ENCODE measurements around the gene NRN1. TPM values are rescaled to one million over a fixed set of nuclear protein-coding genes. Genes with fewer than 3 reads are reported as not detected.
"Not testable (repeated sequence)": the region's sequence is repeated elsewhere in the genome, so short reads cannot be mapped to it uniquely, and the experiment has no call there.

Gene NRN1
- total RNA-seq, 2 experiments from 2014 or later, result 0.20 to 0.45 TPM

DNA sequence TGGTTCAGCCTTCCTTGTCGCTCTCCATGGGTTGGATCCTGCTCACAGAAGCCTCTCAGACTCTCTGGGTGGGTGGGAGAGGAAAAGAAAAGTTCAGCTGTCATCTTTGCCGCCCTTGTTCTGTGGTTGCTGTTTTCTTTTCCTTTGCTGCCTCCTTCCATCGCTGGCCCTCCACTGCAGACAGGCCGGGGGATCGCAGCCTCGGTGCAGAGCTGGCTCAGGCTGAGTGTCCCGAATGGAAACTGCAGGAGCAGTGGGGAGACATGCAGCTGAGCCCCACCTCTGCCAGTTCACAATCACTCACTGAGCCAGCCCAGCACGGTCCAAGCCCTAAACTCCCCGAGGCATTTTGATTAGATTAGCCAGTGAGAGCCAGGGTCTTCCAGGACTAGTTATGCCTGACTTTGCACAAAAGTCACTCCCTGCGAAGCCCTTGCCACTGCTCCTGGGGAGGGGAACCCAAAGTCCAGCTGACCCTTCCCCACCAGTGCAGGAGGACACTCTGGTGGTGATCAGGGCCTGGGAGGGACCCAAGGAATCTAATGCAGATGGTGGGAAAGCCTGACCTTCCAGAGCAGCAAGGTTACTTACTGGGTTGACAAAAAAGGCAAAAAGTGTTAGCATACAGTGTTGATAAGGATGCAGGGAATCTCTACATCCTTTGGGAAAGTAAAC is 14.0 kb downstream of the NRN1 start:
- Mint-ChIP-seq H3K4me3 (no peak overlapping the region), H3K9me3 (no peaks in the 10 kb centered on the region), H3K4me1 (ENCODE audit: low read depth) (peaks cover 29% of the 10 kb centered on the region), H3K27ac (no peak overlapping the region), H3K36me3 (ENCODE audit: low read depth) (no peaks in the 10 kb centered on the region), H3K27me3 (ENCODE audit: low read depth) (peaks cover 53% of the 10 kb centered on the region)
- intact Hi-C loops (cut with micrococcal nuclease), result no loop called here
- no peak for DNase-seq
- CTCF ChIA-PET, result no interaction called here

GRCh38 chr6:5990786-5991185 is 15.9 kb downstream of the NRN1 start:
- CTCF ChIA-PET, result no interaction called here
- Mint-ChIP-seq H3K27me3 (ENCODE audit: low read depth) (peaks cover 40% of the 10 kb centered on the region), H3K9me3 (no peaks in the 10 kb centered on the region), H3K36me3 (ENCODE audit: low read depth) (no peaks in the 10 kb centered on the region), H3K4me1 (ENCODE audit: low read depth) (peaks cover 20% of the 10 kb centered on the region), H3K4me3 (no peak overlapping the region), H3K27ac (no peak overlapping the region)
- DNase-seq, result no peak
- intact Hi-C loops (cut with micrococcal nuclease), result no loop called here

- H3K9me3 Mint-ChIP-seq, result no peaks in the 10 kb centered on the region
- no peaks in the 10 kb centered on the region for H3K36me3 Mint-ChIP-seq (ENCODE audit: low read depth)
- no peak for DNase-seq
- peaks cover 24% of the 10 kb centered on the region for H3K27me3 Mint-ChIP-seq (ENCODE audit: low read depth)
- H3K4me1 Mint-ChIP-seq (ENCODE audit: low read depth), result peaks cover 14% of the 10 kb centered on the region
- CTCF ChIA-PET, result no interaction called here
- H3K27ac Mint-ChIP-seq, result no peak overlapping the region
- no peak overlapping the region for H3K4me3 Mint-ChIP-seq
- intact Hi-C loops (cut with micrococcal nuclease), result no loop called here
These were observed 17.5 kb downstream of the NRN1 start for GRCh38 chr6:5989141-5989723.

DNA sequence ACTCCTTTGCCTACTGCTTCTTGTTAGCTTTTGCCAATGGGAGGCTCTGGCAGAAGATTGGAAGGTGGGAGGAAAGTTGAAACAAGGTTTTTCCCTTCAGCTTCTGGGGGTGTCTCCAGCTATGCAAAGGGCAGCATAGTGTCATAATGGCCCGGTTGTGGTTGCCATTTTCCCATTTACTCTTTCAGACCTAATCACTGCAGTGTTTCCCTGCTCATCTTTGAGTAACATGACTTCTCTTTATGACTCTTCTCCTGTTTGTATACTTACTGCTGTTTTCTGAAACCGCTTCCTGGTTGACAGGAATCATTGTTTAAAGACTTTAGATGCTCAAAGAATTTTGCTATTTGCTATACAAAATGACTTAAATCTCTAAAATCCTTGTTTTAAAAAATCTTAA is 19.9 kb downstream of the NRN1 start:
- CTCF ChIA-PET, result no interaction called here
- Mint-ChIP-seq H3K9me3 (no peaks in the 10 kb centered on the region), H3K27ac (no peak overlapping the region), H3K27me3 (ENCODE audit: low read depth) (peaks cover 5% of the 10 kb centered on the region), H3K4me1 (ENCODE audit: low read depth) (peaks cover 22% of the 10 kb centered on the region), H3K36me3 (ENCODE audit: low read depth) (no peaks in the 10 kb centered on the region), H3K4me3 (no peak overlapping the region)
- intact Hi-C loops (cut with micrococcal nuclease), result no loop called here
- DNase-seq, result peak; percentile 34

GRCh38 chr6:5984150-5985089 is 22.3 kb downstream of the NRN1 start:
- no peak for DNase-seq
- no peaks in the 10 kb centered on the region for H3K36me3 Mint-ChIP-seq (ENCODE audit: low read depth)
- CTCF ChIA-PET, result interaction anchor here (0.6 to 1.4 kb wide), 4 partner anchors 14 to 51 kb away, joined by 3 to 4 read pairs (median 3); no protein-coding TSS in a partner anchor
- no peak overlapping the region for H3K27ac Mint-ChIP-seq
- intact Hi-C loops (cut with micrococcal nuclease), result loop anchor here (5.0 kb wide), 1 partner anchor 1347 kb away; no protein-coding TSS in a partner anchor
- no peaks in the 10 kb centered on the region for H3K9me3 Mint-ChIP-seq
- H3K27me3 Mint-ChIP-seq (ENCODE audit: low read depth), result peaks cover 3% of the 10 kb centered on the region
- H3K4me3 Mint-ChIP-seq, result no peak overlapping the region
- peaks cover 36% of the 10 kb centered on the region for H3K4me1 Mint-ChIP-seq (ENCODE audit: low read depth)

DNA sequence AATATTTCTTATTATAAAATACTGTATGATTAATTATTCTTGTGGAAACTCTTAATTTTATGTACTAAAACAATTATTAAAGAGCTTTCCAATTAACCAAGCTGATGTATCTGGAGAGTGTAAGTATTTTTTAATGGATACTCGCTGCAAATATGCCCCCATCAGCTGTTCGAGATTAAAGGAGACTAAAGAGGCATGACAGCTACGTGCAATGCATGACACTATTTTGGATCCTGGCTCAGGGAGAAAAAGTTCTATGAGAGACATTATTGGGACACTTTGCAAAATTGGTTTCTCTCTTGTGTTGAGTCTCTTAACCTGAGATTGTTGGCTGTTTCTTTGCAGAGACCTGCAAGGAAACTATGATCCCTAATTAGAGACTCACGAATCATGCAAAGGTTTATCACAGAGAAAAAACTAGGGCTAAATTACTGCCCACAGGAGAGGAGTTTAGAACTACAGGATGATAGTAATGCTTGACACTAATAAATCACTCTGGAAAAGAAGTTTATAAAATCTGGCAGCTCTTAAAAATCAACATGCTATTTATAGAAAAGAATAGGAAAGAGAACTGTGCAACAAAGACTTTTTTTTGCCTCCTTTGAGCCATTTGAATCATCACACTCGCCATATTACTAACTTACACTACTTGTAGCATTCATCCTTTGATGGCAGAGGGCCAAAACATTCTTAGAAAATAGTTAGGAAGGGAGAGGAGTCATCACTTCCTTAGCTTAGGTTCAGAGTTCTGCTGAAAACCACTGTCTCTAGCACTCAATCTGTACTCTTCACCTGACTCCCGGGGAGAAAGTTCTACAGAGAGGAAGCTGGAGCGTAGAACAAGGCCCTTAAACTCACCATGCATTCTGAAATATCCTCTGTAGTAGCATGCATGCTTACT is 25.3 kb downstream of the NRN1 start:
- Mint-ChIP-seq H3K4me1 (ENCODE audit: low read depth) (peaks cover 30% of the 10 kb centered on the region), H3K27me3 (ENCODE audit: low read depth) (no peaks in the 10 kb centered on the region), H3K36me3 (ENCODE audit: low read depth) (no peaks in the 10 kb centered on the region), H3K9me3 (no peaks in the 10 kb centered on the region), H3K4me3 (no peak overlapping the region), H3K27ac (no peak overlapping the region)
- CTCF ChIA-PET, result no interaction called here
- intact Hi-C loops (cut with micrococcal nuclease), result loop anchor here (2.0 to 5.0 kb wide), 2 partner anchors 27 to 1344 kb away; no protein-coding TSS in a partner anchor
- peak; percentile 17 for DNase-seq

GRCh38 chr6:5979650-5980420 is 26.9 kb downstream of the NRN1 start:
- H3K4me1 Mint-ChIP-seq (ENCODE audit: low read depth), result peaks cover 30% of the 10 kb centered on the region
- H3K9me3 Mint-ChIP-seq, result no peaks in the 10 kb centered on the region
- intact Hi-C loops (cut with micrococcal nuclease), result loop anchor here (2.0 to 5.0 kb wide), 2 partner anchors 29 to 1343 kb away; no protein-coding TSS in a partner anchor
- H3K27ac Mint-ChIP-seq, result no peak overlapping the region
- H3K27me3 Mint-ChIP-seq (ENCODE audit: low read depth), result no peaks in the 10 kb centered on the region
- no peaks in the 10 kb centered on the region for H3K36me3 Mint-ChIP-seq (ENCODE audit: low read depth)
- CTCF ChIA-PET, result interaction anchor here (0.6 kb wide), 1 partner anchor 28 kb away, joined by 3 read pairs; no protein-coding TSS in a partner anchor
- DNase-seq, result no peak
- H3K4me3 Mint-ChIP-seq, result no peak overlapping the region

- Mint-ChIP-seq H3K27ac (no peak overlapping the region), H3K36me3 (ENCODE audit: low read depth) (no peaks in the 10 kb centered on the region), H3K4me3 (no peak overlapping the region), H3K9me3 (no peaks in the 10 kb centered on the region), H3K4me1 (ENCODE audit: low read depth) (peaks cover 13% of the 10 kb centered on the region), H3K27me3 (ENCODE audit: low read depth) (no peaks in the 10 kb centered on the region)
- CTCF ChIA-PET, result interaction anchor here (0.8 kb wide), 1 partner anchor 506 kb away, joined by 3 read pairs; no protein-coding TSS in a partner anchor
- intact Hi-C loops (cut with micrococcal nuclease), result no loop called here
- DNase-seq, result no peak
These were observed 29.9 kb downstream of the NRN1 start for GRCh38 chr6:5976811-5977210.

- peaks cover 7% of the 10 kb centered on the region for H3K4me1 Mint-ChIP-seq (ENCODE audit: low read depth)
- no peaks in the 10 kb centered on the region for H3K27me3 Mint-ChIP-seq (ENCODE audit: low read depth)
- CTCF ChIA-PET, result interaction anchor here (0.6 to 1.1 kb wide), 3 partner anchors 16 to 41 kb away, joined by 3 to 4 read pairs (median 3); no protein-coding TSS in a partner anchor
- no peaks in the 10 kb centered on the region for H3K9me3 Mint-ChIP-seq
- H3K27ac Mint-ChIP-seq, result no peak overlapping the region
- H3K36me3 Mint-ChIP-seq (ENCODE audit: low read depth), result no peaks in the 10 kb centered on the region
- no peak for DNase-seq
- intact Hi-C loops (cut with micrococcal nuclease), result no loop called here
- H3K4me3 Mint-ChIP-seq, result no peak overlapping the region
These were observed 37.6 kb downstream of the NRN1 start for GRCh38 chr6:5968817-5969734.

GRCh38 chr6:5968036-5968435 is 38.7 kb downstream of the NRN1 start:
- H3K4me1 Mint-ChIP-seq (ENCODE audit: low read depth); H3K4me3 Mint-ChIP-seq; DNase-seq; H3K36me3 Mint-ChIP-seq (ENCODE audit: low read depth); H3K9me3 Mint-ChIP-seq; intact Hi-C loops (cut with micrococcal nuclease); H3K27ac Mint-ChIP-seq; H3K27me3 Mint-ChIP-seq (ENCODE audit: low read depth): not testable (repeated sequence)
- CTCF ChIA-PET, result interaction anchor here (0.6 to 1.1 kb wide), 3 partner anchors 17 to 40 kb away, joined by 3 to 4 read pairs (median 3); no protein-coding TSS in a partner anchor
